Mucosa of descending colon (tissue), 3 donors: ENCODE data around the gene SAXO1. TPM values are rescaled to one million over a fixed set of nuclear protein-coding genes. Genes with fewer than 3 reads are reported as not detected.

ENCODE experiments used
- ATAC-seq: fragments of 200-7000 bp; cut with Tn5 transposase; one replicate; pipeline ENCODE4 v1.9.1; 2020; ENCODE audit warnings: mild to moderate bottlenecking, moderate library complexity
- DNase-seq, 3 donors: peaks; one replicate each; pipeline ENCODE4 v3.0.0-alpha.2; 2020
- H3K36me3 ChIP-seq: fragments of 200-600 bp; one replicate; pipeline ENCODE4 v1.8.0; 2021; ENCODE audit warnings: low read depth, mild to moderate bottlenecking
- H3K4me1 ChIP-seq: fragments of 200-600 bp; one replicate; pipeline ENCODE4 v1.8.0; 2021; ENCODE audit warnings: low read depth, mild to moderate bottlenecking
- H3K4me3 ChIP-seq: fragments of 200-600 bp; one replicate; pipeline ENCODE4 v1.8.0; 2021; ENCODE audit warnings: mild to moderate bottlenecking
- H3K9me3 ChIP-seq: fragments of 200-600 bp; one replicate; pipeline ENCODE4 v1.8.0; 2021; ENCODE audit warnings: mild to moderate bottlenecking
- CTCF ChIP-seq: fragments of 200-600 bp; IDR thresholded peaks from one replicate; pipeline ENCODE4 v1.8.0; 2022; ENCODE audit warnings: antibody characterized with exemption, mild to moderate bottlenecking
- intact Hi-C, 2 donors: fragments of 100-400 bp; cut with DNase I in 1 of 2; cut with micrococcal nuclease in 1 of 2; formaldehyde crosslinking; loops; one replicate each; pipeline versions ENCODE4 v1.11.0 to v1.11.1; 2022; cut with DNase I, micrococcal nuclease
- total RNA-seq, 3 donors: library from RNA; stranded (reverse); fragmentation: NEBNext Ultra II Directional in 2 of 3; extraction: Animal tissue kit (Norgen Biotek cat#: 25700) in 2 of 3; gene quantifications; one replicate each; pipeline versions ENCODE4 v1.2.1 to v1.2.4, GENCODE V29; 2021 to 2023
- donor health status: DM: no; HTN: no; CAD: no; lungs with moderate emphysema.
- donor health status: DM: no; HTN: no; CAD: no.
- donor health status: DM: no; HTN: yes; CAD: no.

Gene SAXO1
- total RNA-seq, 3 donors from 2014 or later = 0.06 to 0.29 (median 0.24) TPM

- Histone ChIP-seq H3K9me3 (no peaks in the 10 kb centered on the region), H3K4me1 (peaks cover 18% of the 10 kb centered on the region), H3K36me3 (no peaks in the 10 kb centered on the region), H3K4me3 (peak overlapping the region; percentile 56)
- DNase-seq (peak in 2 of 3 donors; percentile 28 to 31), ATAC-seq (peak; percentile 1)
- TF ChIP-seq CTCF = no peak
- intact Hi-C loops = no loop called here
These were observed 17.1 kb upstream of the SAXO1 start for GRCh38 chr9:19049917-19050636.

- TF ChIP-seq CTCF = peak; percentile 83
- peak; percentile 95 to 97 (median 96) for DNase-seq
- Histone ChIP-seq H3K9me3 (no peaks in the 10 kb centered on the region), H3K4me3 (peak within 1 kb of the TSS; percentile 56), H3K4me1 (peaks cover 18% of the 10 kb centered on the region), H3K36me3 (no peaks in the 10 kb centered on the region)
- peak; percentile 96 for ATAC-seq
- intact Hi-C loops = no loop called here
These were observed 16.2 kb upstream of the SAXO1 start, which contains the start of gene RRAGA for GRCh38 chr9:19048966-19049916. TSS of gene RRAGA (plus strand) at chr9:19049427. CDS start at chr9:19049660, 233 bp downstream.

- no peak for DNase-seq
- intact Hi-C loops = no loop called here
- TF ChIP-seq CTCF = no peak
- ATAC-seq = no peak
- no peaks in the 10 kb centered on the region for H3K9me3 ChIP-seq
- H3K36me3 ChIP-seq = no peaks in the 10 kb centered on the region
- H3K4me1 ChIP-seq = no peaks in the 10 kb centered on the region
- no peak overlapping the region for H3K4me3 ChIP-seq
These were observed 3.6 kb upstream of the SAXO1 start for GRCh38 chr9:19036611-19037010.

- no peaks in the 10 kb centered on the region for H3K36me3 ChIP-seq
- intact Hi-C loops = loop anchor here in 1 of 2 donors (5.0 kb wide), 1 partner anchor 775 kb away; no protein-coding TSS in a partner anchor
- ATAC-seq (no peak), DNase-seq (no peak)
- H3K4me1 ChIP-seq = no peaks in the 10 kb centered on the region
- no peak overlapping the region for H3K4me3 ChIP-seq
- no peak for TF ChIP-seq CTCF
- no peaks in the 10 kb centered on the region for H3K9me3 ChIP-seq
These were observed 603 bp downstream of the SAXO1 start for GRCh38 chr9:19032406-19032805.

- H3K4me1 ChIP-seq = no peaks in the 10 kb centered on the region
- ATAC-seq (no peak), DNase-seq (no peak)
- no peak overlapping the region for H3K4me3 ChIP-seq
- H3K36me3 ChIP-seq = no peaks in the 10 kb centered on the region
- no peaks in the 10 kb centered on the region for H3K9me3 ChIP-seq
- TF ChIP-seq CTCF = no peak
- intact Hi-C loops = loop anchor here in 1 of 2 donors (5.0 kb wide), 1 partner anchor 774 kb away; no protein-coding TSS in a partner anchor
These were observed 2.1 kb downstream of the SAXO1 start for GRCh38 chr9:19030899-19031298.
